ENCODE results near the gene MYD88. TPM values are rescaled to one million over a fixed set of nuclear protein-coding genes. Genes with fewer than 3 reads are reported as not detected.

The MYD88 gene
- total RNA-seq, 1 donor from 2014 or later, result 22.4 TPM

- no peak for DNase-seq (ENCODE audit: low spot score)
- no peaks in the 10 kb centered on the region for H3K4me1 Mint-ChIP-seq (ENCODE audit: low read depth)
Observed at GRCh38 chr3:38151667-38152265, 13.3 kb downstream of the MYD88 start.

GRCh38 chr3:38152609-38153008, 14.1 kb downstream of the MYD88 start:
- TF ChIP-seq CTCF (IDR thresholded peaks at IDR 0.05), result no peak
- H3K27me3 Mint-ChIP-seq (ENCODE audit: low read depth), result no peaks in the 10 kb centered on the region
- no peak for DNase-seq (ENCODE audit: low spot score)
- H3K36me3 Mint-ChIP-seq (ENCODE audit: low read depth), result no peaks in the 10 kb centered on the region
- H3K9me3 Mint-ChIP-seq (ENCODE audit: low read depth), result peaks cover under 1% of the 10 kb centered on the region
- H3K4me3 Mint-ChIP-seq (ENCODE audit: unreplicated experiment), result no peak overlapping the region
- H3K4me1 Mint-ChIP-seq (ENCODE audit: low read depth), result no peaks in the 10 kb centered on the region
- no peak overlapping the region for H3K27ac Mint-ChIP-seq (ENCODE audit: unreplicated experiment)

More at GRCh38 chr3:38151667-38152265, 13.3 kb downstream of the MYD88 start:
- Mint-ChIP-seq H3K27me3 (ENCODE audit: low read depth) (no peaks in the 10 kb centered on the region), H3K4me3 (ENCODE audit: unreplicated experiment) (no peak overlapping the region), H3K36me3 (ENCODE audit: low read depth) (peaks cover under 1% of the 10 kb centered on the region), H3K9me3 (ENCODE audit: low read depth) (peaks cover 9% of the 10 kb centered on the region), H3K27ac (ENCODE audit: unreplicated experiment) (no peak overlapping the region)
- TF ChIP-seq CTCF (IDR thresholded peaks at IDR 0.05), result no peak

GRCh38 chr3:38153221-38153620, 14.8 kb downstream of the MYD88 start:
- no peaks in the 10 kb centered on the region for H3K27me3 Mint-ChIP-seq (ENCODE audit: low read depth)
- H3K27ac Mint-ChIP-seq (ENCODE audit: unreplicated experiment), result no peak overlapping the region
- no peaks in the 10 kb centered on the region for H3K9me3 Mint-ChIP-seq (ENCODE audit: low read depth)
- H3K36me3 Mint-ChIP-seq (ENCODE audit: low read depth), result no peaks in the 10 kb centered on the region
- no peaks in the 10 kb centered on the region for H3K4me1 Mint-ChIP-seq (ENCODE audit: low read depth)
- DNase-seq (ENCODE audit: low spot score), result no peak
- no peak overlapping the region for H3K4me3 Mint-ChIP-seq (ENCODE audit: unreplicated experiment)
- TF ChIP-seq CTCF (IDR thresholded peaks at IDR 0.05), result no peak

- no peak for DNase-seq (ENCODE audit: low spot score)
- no peaks in the 10 kb centered on the region for H3K36me3 Mint-ChIP-seq (ENCODE audit: low read depth)
Observed at GRCh38 chr3:38154033-38154494, 15.6 kb downstream of the MYD88 start.

GRCh38 chr3:38154625-38155255, 16.3 kb downstream of the MYD88 start:
- no peaks in the 10 kb centered on the region for H3K9me3 Mint-ChIP-seq (ENCODE audit: low read depth)
- H3K4me1 Mint-ChIP-seq (ENCODE audit: low read depth), result no peaks in the 10 kb centered on the region
- DNase-seq (ENCODE audit: low spot score), result no peak
- TF ChIP-seq CTCF (IDR thresholded peaks at IDR 0.05), result no peak
- H3K4me3 Mint-ChIP-seq (ENCODE audit: unreplicated experiment), result no peak overlapping the region
- H3K27me3 Mint-ChIP-seq (ENCODE audit: low read depth), result no peaks in the 10 kb centered on the region
- H3K36me3 Mint-ChIP-seq (ENCODE audit: low read depth), result no peaks in the 10 kb centered on the region
- no peak overlapping the region for H3K27ac Mint-ChIP-seq (ENCODE audit: unreplicated experiment)

More at GRCh38 chr3:38154033-38154494, 15.6 kb downstream of the MYD88 start:
- no peaks in the 10 kb centered on the region for H3K9me3 Mint-ChIP-seq (ENCODE audit: low read depth)
- no peaks in the 10 kb centered on the region for H3K27me3 Mint-ChIP-seq (ENCODE audit: low read depth)
- H3K4me1 Mint-ChIP-seq (ENCODE audit: low read depth), result no peaks in the 10 kb centered on the region
- H3K4me3 Mint-ChIP-seq (ENCODE audit: unreplicated experiment), result no peak overlapping the region
- H3K27ac Mint-ChIP-seq (ENCODE audit: unreplicated experiment), result no peak overlapping the region
- no peak for TF ChIP-seq CTCF (IDR thresholded peaks at IDR 0.05)

All from chondrocyte (in vitro differentiated cells).